OCI-LY7 (cell line): ENCODE measurements around the gene SBF2.

ENCODE experiments used
- EZH2phosphoT487 ChIP-seq: fragments of 200-600 bp; sonication (generic); IDR thresholded peaks from 2 replicates; pipeline ENCODE4 v1.6.1; 2018; ENCODE audit warnings: low read depth, borderline replicate concordance, mild to moderate bottlenecking, mixed run types, antibody characterized with exemption, low read length, moderate library complexity, mixed read lengths
- TF ChIP-seq, protein P1 (sequence below): fragments of 200-600 bp; sonication (generic); conservative IDR thresholded peaks from 2 replicates; pipeline ENCODE4 v1.5.1; 2014; ENCODE audit warnings: mild to moderate bottlenecking, antibody characterized with exemption, low read length, moderate library complexity, mixed read lengths

DNA sequence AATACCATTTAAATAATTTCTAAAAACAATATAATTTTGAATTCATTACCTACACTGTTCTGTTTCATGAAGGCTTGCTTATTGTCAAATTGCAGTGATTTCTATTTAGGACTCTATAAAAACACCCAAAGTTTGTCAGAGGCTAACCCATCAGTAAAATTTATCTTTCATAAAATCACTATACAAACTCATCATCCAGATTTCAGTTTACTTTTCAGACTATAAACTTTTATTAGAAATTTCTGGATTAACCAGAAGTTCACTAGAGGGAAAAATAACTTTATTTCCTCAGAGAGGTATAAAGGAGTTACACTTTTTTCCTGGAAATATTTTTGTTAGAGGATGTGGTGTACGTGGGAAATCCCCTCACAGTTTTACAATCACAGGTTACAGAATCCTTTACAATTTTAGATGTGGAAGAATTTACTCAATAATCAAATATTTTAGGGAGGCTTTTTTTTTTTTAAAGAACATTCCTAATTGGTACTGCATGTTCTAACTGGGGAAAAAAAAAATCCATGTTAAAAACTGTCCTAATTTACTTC lies 453.5 kb downstream of the SBF2 start:
- TF ChIP-seq, protein P1, sequence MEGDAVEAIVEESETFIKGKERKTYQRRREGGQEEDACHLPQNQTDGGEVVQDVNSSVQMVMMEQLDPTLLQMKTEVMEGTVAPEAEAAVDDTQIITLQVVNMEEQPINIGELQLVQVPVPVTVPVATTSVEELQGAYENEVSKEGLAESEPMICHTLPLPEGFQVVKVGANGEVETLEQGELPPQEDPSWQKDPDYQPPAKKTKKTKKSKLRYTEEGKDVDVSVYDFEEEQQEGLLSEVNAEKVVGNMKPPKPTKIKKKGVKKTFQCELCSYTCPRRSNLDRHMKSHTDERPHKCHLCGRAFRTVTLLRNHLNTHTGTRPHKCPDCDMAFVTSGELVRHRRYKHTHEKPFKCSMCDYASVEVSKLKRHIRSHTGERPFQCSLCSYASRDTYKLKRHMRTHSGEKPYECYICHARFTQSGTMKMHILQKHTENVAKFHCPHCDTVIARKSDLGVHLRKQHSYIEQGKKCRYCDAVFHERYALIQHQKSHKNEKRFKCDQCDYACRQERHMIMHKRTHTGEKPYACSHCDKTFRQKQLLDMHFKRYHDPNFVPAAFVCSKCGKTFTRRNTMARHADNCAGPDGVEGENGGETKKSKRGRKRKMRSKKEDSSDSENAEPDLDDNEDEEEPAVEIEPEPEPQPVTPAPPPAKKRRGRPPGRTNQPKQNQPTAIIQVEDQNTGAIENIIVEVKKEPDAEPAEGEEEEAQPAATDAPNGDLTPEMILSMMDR = no peak
- TF ChIP-seq EZH2phosphoT487 = no peak
